BE2C (cell line): ENCODE measurements around the gene ROPN1.
"Not testable (repeated sequence)": the region's sequence is repeated elsewhere in the genome, so short reads cannot be mapped to it uniquely, and the experiment has no call there.

ENCODE experiments used
- DNase-seq: peaks from one replicate; pipeline ENCODE4 v3.0.0-alpha.2; 2020
- H3K27me3 ChIP-seq: fragments of 250-450 bp; sonication (Bioruptor Pico); 2 replicates; pipeline ENCODE4 v1.5.1; 2020; ENCODE audit warnings: mild to moderate bottlenecking
- H3K36me3 ChIP-seq: fragments of 250-450 bp; sonication (Bioruptor Pico); 2 replicates; pipeline ENCODE4 v1.5.1; 2020; ENCODE audit warnings: mild to moderate bottlenecking
- H3K4me1 ChIP-seq: fragments of 250-450 bp; sonication (Bioruptor Pico); 2 replicates; pipeline ENCODE4 v1.5.1; 2020
- H3K4me3 ChIP-seq: 2 replicates; pipeline ENCODE4 v1.5.1; 2011; ENCODE audit warnings: low read depth, low read length
- H3K9me3 ChIP-seq: fragments of 250-450 bp; sonication (Bioruptor Pico); 2 replicates; pipeline ENCODE4 v1.5.1; 2020
- CTCF ChIP-seq: IDR thresholded peaks from 2 replicates; pipeline ENCODE4 v1.5.1; 2012; ENCODE audit warnings: mild to moderate bottlenecking, low read depth, low read length

ROPN1 gene

DNA sequence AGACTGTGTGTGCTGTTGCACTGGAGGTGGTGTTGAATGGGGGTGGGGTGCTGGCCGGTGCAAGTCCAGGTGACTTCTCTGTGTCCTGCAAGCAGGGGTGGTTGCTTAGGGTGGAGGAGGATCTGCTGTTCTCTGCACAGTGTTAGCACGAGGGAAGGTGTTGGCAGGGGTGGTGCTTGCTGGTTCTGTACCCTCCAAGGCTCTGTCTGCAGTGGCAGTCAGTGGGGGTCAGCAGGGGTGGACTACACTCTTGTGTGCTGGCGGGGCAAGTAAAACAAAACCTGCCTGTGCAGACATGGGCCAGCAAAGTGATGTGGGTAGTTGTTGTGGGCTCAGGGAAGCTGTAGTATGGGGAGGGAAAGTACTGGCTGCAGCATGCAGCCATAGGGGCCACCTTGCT lies 5.5 kb downstream of the ROPN1 start:
- H3K9me3 ChIP-seq: no peaks in the 10 kb centered on the region
- no peak for TF ChIP-seq CTCF
- H3K4me3 ChIP-seq: no peak overlapping the region
- H3K4me1 ChIP-seq: no peaks in the 10 kb centered on the region
- H3K36me3 ChIP-seq: no peaks in the 10 kb centered on the region
- no peak for DNase-seq
- H3K27me3 ChIP-seq: no peaks in the 10 kb centered on the region; the same call in 1 of the 2 replicates

- Histone ChIP-seq H3K36me3 (no peaks in the 10 kb centered on the region), H3K27me3 (no peaks in the 10 kb centered on the region; the same call in 1 of the 2 replicates), H3K9me3 (no peaks in the 10 kb centered on the region), H3K4me3 (no peak overlapping the region), H3K4me1 (no peaks in the 10 kb centered on the region)
- no peak for DNase-seq
- no peak for TF ChIP-seq CTCF
Measured at GRCh38 chr3:123984957-123985356, 7.0 kb downstream of the ROPN1 start.

- DNase-seq: no peak
- Histone ChIP-seq H3K4me3 (no peak overlapping the region), H3K27me3 (no peaks in the 10 kb centered on the region; the same call in 1 of the 2 replicates), H3K36me3 (no peaks in the 10 kb centered on the region), H3K9me3 (no peaks in the 10 kb centered on the region), H3K4me1 (no peaks in the 10 kb centered on the region)
- no peak for TF ChIP-seq CTCF
Measured at GRCh38 chr3:123984350-123984749, 7.6 kb downstream of the ROPN1 start.

GRCh38 chr3:123981317-123981716 lies 10.6 kb downstream of the ROPN1 start:
- H3K27me3 ChIP-seq, H3K4me3 ChIP-seq, DNase-seq, H3K36me3 ChIP-seq, H3K9me3 ChIP-seq, H3K4me1 ChIP-seq: not testable (repeated sequence)

GRCh38 chr3:123980539-123980938 lies 11.4 kb downstream of the ROPN1 start:
- Histone ChIP-seq H3K4me1 (no peaks in the 10 kb centered on the region), H3K36me3 (no peaks in the 10 kb centered on the region), H3K9me3 (no peaks in the 10 kb centered on the region), H3K4me3 (peak overlapping the region; percentile 86), H3K27me3 (no peaks in the 10 kb centered on the region; the same call in 1 of the 2 replicates)
- no peak for DNase-seq
- no peak for TF ChIP-seq CTCF

DNA sequence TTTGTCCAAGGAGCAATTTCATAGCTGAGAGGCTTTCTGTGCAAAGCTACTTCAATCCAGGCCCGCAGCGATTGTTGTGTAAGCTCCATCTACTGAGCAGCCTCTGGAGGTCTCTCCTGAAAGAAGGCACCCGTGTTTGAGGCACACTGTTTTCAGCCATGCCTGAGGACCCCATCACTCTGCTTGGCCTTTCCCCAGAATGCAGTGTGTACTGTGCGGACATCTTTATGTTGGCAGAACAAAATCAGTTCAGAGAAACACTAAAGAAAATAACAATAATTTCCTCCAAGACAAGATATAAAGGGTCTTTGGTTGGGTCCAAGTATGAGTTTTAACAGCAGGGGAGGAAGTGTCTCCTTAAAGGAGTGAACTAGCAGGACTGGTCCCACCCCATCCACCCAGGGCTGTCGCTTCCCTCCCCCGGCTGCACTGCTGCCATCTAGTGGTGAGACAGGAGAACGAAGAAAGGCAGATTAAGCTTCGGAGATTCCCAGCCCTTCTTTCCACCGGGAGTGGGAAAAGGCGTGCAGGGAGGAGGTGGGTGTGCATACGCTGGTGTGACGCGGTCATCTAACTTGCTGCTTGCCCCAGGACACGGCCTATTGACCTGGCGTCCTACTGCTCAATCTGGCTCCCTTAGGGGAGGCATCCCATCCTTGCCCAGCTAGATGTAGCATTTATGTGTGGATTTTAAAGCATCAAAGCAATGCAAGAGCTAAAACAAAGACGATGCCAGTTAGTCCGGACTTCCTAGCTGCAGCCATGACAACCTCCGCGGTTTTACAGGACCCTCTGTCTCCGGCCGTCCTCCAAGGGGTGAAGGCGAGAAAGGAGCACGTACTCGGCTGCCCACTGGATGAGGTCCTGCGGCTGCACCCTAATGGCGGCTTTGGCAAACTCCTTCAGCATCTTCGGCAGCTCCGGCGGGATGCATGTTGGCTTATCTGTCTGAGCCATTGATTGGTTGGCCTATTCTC lies 12.1 kb downstream of the ROPN1 start:
- H3K27me3 ChIP-seq, H3K4me1 ChIP-seq, H3K9me3 ChIP-seq, H3K36me3 ChIP-seq: not testable (repeated sequence)
- H3K4me3 ChIP-seq: peak overlapping the region; percentile 86
- DNase-seq: peak; percentile 68
- TF ChIP-seq CTCF: peak; percentile 69

- not testable (repeated sequence) for H3K9me3 ChIP-seq, H3K4me3 ChIP-seq, H3K36me3 ChIP-seq, H3K4me1 ChIP-seq, H3K27me3 ChIP-seq, DNase-seq
Measured at GRCh38 chr3:123976904-123977303, 15.0 kb downstream of the ROPN1 start.

DNA sequence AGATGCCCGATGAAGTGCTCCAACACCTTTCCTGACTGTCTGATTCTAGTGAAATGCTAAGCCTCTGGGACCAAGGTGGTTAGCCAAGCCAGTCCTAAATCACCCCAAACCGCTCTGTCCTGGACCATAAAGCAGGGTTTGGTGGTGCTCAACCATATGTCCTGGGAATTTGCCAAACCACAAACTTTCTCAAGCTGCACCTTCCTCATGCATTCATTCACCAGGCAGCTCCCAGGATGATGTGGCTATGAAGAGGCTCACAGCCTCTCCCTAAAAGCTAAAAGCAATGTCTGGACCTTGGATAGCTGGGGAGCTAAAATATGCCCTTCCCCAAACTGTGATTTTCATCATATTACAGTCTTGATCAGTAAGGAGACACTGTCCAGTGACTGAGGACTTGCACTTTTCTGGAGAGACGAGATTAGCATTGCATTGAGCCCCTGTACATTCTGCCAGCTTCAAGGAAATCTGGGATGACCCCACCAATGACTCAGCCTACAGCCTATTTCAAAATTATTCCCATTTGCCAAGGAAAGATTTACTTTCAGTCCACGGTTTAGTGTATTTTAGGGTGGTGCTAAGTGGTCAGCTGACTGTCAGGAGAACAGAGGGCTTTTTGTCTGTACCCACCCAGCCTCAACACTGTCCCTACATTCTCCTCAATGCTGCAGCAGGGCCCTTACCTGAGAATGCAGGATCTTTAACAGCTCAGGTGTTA lies 15.6 kb downstream of the ROPN1 start:
- DNase-seq, H3K4me1 ChIP-seq, H3K9me3 ChIP-seq, H3K4me3 ChIP-seq, H3K36me3 ChIP-seq, H3K27me3 ChIP-seq: not testable (repeated sequence)

- H3K4me1 ChIP-seq, H3K27me3 ChIP-seq: not testable (repeated sequence)
Measured at GRCh38 chr3:123975030-123975429, 16.9 kb downstream of the ROPN1 start.

More at GRCh38 chr3:123975030-123975429, 16.9 kb downstream of the ROPN1 start:
- not testable (repeated sequence) for H3K9me3 ChIP-seq, H3K36me3 ChIP-seq, DNase-seq, H3K4me3 ChIP-seq
